NCI-H526 (cell line): Measurements from ENCODE around the gene GDF2.

Source experiments
- DNase-seq, 2 experiments: peaks; one replicate each; lab custom pipeline; 2025; lab: John Stamatoyannopoulos, UW

GDF2 gene

DNA sequence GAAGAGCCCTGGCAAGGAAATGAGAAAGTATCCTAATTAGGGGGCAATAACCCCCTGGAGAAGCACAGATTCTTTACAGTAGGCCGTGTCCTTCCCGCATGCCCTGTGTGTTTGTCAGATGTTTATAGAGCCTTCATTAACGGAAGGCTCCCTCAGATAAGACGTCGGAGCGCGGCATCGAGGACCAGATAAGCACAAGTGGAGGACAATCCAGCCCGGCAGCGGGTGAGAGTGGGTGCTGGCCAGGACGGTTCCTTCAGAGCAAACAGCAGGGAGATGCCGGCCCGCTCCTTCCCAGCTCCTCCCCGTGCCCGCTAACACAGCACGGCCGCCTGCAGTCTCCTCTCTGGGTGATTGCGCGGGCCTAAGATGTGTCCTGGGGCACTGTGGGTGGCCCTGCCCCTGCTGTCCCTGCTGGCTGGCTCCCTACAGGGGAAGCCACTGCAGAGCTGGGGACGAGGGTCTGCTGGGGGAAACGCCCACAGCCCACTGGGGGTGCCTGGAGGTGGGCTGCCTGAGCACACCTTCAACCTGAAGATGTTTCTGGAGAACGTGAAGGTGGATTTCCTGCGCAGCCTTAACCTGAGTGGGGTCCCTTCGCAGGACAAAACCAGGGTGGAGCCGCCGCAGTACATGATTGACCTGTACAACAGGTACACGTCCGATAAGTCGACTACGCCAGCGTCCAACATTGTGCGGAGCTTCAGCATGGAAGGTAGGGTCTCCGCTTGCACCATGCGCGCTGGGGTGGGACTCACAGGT, at the start of gene GDF2:
GDF2 (plus strand) TSS at position 155 of the 762 bp plus-strand sequence; CDS start at position 370, 215 bp downstream.
- no peak for DNase-seq

DNA sequence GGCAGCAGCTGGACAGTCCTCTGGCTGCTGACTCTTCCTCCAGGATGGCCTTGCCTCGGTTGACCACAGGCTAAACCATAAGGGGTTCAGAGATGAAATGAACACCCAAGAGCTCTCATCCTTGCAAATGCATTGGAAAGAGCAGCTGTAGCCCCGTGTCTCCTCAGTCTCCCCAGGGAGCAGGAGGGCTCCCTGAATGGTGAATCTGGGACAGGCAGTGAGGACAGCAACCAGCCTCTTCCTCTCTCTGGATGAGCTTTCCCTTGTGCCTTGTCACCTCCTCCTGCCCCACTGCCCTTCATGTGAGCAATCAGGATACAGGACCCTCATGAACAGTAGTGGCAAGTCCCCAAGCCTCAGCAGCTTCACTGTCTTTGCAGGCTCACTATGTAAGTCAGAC, 46.2 kb upstream of the GDF2 start:
- no peak for DNase-seq

- DNase-seq = no peak
These were observed 45.5 kb upstream of the GDF2 start for GRCh38 chr10:47276576-47277351.

DNA sequence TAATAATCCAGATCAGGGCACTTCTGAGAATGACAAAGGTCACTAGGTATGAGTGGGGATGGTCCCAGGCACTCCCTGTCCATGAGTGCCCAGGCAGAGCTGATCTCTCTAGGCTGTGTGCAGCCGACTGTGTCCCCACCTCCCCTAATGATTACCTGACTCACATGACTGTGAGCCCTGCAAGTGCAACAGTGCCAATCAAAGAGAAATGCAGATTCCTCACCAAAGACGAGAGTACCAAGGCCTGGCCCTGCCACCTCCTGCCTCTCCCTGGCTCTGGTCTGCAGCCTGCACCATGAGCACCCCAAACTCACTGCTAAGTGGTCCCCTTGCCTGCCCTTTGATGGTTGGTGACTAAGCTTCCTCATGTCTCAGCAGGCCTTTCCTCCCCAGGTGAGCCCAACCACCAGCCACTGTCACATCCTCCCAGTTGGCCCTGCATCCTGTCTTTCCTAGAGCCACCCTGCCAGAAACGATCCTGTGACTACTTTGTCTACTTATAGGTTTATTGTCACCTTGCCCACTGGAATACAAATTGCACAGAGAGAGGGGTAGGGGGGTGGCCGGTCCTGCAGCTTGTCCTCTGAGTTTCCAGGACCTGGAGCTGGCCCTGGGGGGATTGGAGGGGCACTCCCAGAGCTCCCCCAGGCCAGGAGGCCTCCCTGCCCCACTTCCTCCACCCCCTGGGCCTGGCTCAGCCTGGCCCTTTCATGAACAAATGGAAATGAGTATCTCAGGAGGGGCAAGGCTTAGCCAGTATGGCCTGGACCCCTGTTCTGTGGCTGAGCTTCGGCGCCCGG, 44.7 kb upstream of the GDF2 start:
- no peak for DNase-seq

DNA sequence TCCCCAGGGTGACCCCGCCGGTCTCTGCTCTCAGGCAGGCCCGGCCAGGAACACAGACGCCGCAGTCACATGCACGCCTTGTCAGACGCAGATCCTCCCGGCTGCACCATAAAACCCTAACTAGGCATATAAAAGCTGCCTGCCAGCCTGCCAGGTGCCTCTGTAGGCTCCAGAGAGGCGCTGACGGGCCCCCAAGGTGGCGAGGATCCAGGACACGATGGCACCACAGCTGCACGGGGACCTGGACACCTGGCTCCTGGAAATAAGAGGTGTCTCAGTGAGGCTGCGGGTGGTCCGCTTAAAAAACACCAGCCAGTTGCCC, 44.1 kb upstream of the GDF2 start:
- DNase-seq = no peak

DNA sequence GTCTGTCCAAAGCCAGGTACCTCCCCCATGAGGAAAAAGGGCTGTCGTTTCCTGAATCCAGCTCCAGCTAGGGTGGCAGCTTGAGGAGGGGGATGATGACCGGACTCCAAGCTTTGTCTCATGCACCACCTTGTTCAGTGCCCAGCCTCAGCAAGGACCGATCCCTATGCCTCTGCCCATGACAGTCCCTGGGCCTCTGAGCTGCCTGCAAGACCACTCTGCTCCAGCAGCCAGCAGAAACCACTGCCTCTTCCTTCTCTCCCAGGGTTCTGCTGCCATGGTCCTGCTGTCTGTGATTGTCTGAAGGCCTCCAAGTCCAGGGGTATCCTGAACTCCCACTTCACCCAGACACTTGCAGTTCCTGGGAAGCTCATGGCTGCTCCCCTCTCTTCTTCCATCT, 43.5 kb upstream of the GDF2 start:
- no peak for DNase-seq

- DNase-seq = no peak
These were observed 43.0 kb upstream of the GDF2 start for GRCh38 chr10:47279276-47279675.

DNA sequence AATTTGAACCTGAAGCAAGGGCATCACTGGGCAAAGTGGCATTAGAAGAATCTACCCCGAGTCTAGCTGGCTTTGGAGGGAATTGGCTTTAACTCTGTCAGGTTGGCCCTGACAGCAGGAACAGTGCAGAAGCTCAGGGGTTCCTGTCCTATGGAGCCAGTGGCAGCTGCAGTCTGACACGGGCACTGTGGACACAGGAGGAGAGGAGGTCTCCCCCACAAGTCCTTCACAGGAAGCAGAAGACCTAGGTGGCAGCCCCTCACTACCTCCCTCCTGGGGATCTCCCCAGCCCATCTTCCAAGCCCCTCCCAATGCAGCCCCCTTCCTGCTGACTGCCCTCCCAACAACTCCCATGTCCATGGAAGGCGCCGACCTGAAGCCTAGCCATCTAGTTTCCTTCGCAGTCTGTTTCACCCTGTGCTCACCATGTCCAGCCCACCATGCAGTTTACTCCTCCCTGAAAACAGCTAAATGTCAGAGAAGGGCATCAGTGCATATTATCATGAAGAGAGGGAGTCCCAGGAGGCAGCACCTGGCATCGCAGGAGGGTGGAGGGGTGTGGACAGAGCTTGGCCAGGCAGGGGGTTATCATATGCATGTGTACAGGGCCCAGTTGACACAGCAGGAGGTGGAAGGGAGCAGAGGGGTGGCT, 40.1 kb upstream of the GDF2 start:
- no peak for DNase-seq

DNA sequence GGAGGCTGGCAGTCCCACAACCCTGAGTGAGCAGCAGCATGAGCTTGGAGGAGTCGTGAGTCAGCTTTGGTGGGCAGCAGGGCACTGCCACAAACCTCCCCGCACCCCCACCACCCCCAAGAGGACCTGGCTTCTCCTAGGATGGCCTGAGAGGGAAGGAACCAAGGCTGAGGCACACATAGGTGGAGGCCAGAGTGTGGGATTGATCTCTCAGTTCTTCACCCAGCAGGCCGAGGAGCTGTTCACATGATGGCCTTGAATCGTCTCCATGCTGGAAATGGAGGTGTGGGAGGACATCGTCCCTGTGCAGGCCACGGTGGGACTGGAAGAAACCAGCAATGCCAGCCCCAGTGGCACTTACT, 39.6 kb upstream of the GDF2 start:
- no peak for DNase-seq

- DNase-seq = no peak
These were observed 39.1 kb upstream of the GDF2 start for GRCh38 chr10:47283101-47283630.

GRCh38 chr10:47283848-47284247, 38.4 kb upstream of the GDF2 start:
- no peak for DNase-seq

GRCh38 chr10:47285381-47286115, 36.7 kb upstream of the GDF2 start:
- no peak for DNase-seq

DNA sequence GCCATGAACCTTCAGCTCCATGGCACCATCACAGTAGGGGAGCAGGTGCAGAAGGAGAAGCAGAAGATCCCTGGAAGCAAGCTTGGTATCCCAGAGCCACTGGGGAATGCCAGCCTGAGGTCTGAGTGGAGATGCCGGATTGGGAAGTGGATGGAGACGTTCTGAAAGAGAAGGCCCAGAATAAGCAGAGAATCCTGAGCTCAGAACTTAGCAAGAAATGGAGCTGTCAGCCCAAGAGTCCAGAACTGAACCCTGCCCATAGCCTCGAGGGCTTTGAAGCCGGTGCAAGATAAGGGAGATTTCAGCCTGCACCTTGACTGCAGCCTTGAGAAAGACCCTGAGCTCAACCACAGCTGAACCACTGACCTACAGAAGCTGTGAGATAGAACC, 36.1 kb upstream of the GDF2 start:
- no peak for DNase-seq

DNA sequence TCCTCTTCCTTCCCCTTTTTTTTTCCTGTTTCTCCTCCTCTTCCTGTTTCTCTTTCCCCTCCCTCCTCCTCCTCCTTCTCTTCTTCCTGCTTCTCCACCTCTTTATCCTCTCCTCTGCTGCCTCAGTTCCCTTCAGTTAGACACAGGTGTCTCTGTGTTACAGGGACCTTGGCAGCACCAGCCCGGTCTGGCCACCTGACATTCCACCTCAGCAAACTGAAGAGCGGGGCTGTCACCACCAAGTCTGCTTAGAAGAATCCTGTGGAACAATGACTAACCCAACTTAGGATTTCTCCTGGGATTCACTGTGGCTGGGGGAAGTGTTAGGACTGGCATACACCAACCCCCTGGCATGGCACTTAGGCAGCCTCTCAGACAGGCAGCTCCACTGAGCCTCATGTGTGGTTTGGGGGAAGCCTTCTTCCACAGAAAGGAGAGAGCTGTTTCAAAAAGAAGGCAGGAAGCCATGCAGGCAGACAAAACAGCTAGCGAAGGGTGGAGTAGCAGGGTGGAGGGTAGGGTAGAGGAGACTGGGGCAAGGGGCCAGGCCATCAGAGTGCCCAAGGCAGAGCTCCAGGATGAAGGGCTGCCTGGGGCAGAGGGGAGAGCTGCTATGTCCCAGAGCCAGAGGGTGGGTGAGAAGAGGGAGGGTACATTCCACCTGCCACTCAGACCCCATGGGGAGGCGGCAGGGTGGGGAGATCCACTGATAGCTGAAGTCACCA, 35.5 kb upstream of the GDF2 start:
- DNase-seq = no peak

DNA sequence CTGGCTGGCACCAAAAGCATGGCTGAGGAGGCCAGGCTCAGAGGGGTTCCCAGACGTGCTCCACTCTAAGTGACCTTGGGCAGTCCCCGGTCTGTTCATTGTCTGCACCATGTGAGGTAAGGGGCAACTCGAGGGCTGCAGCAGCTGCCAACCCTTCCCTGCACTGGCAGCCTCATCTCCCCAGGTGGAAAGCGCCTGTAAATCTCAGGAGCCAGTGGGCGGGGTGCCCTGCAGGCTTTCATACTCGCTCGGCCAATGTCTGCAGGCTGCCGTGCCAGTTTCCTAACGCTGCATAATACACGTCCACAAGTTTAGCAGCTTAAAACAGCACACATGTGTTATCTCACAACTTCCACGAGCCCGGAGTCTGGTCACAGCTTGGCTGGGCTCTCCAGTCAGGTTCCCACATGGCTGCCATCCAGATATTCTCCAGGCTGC, 34.9 kb upstream of the GDF2 start:
- no peak for DNase-seq

DNA sequence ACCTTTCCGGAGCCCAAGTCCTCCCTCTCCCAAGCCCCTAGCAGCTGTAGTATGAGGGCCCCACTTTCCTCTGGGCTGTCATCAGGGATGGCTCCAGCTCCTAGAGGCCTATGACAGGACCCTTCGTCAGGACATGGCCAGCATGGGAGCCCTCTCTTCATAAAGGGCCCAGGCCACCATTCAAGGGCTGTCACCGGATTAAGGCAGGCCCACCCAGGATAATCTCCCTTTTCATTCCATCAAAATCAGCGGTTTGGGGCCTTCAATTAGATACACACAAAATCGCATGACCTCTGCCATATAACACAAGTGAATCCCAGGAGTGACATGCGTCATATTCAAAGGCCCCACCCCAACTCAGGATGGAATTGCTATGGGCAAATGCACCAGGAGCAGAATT, 34.4 kb upstream of the GDF2 start:
- DNase-seq = no peak

- DNase-seq = no peak
These were observed 34.0 kb upstream of the GDF2 start for GRCh38 chr10:47288236-47288635.

- no peak for DNase-seq
These were observed 33.2 kb upstream of the GDF2 start for GRCh38 chr10:47288916-47289495.

DNA sequence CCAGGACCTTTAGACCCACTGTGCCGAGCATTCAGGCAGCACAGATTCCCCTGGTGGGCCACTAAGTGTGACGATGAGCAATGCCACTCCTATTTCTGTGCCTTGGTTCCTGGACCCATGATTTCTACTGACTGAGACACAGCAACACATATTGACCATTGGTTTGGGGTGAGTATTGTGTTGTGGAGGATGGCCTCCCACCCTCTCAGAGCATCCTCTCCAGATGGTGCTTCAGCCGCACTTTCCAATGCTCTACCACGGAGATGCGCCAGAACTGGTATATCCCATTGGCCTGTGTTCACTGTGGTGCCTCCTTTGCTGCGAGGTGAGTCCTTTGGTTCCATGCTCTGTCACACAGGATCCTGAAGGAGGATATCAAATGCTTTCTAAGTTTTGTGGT, 32.3 kb upstream of the GDF2 start:
- DNase-seq = no peak

- no peak for DNase-seq
These were observed 31.9 kb upstream of the GDF2 start for GRCh38 chr10:47290338-47290737.
